Measurements from ENCODE around the gene C1orf94. TPM values are rescaled to one million over a fixed set of nuclear protein-coding genes. Genes with fewer than 3 reads are reported as not detected.

The C1orf94 gene
- total RNA-seq, 3 donors from 2014 or later: not detected

- DNase-seq (ENCODE audit: low spot score in 2 of 2): no peak
- intact Hi-C loops (cut with DNase I; ENCODE audit: low total_unique reads): no loop called here
- no peaks in the 10 kb centered on the region for H3K4me1 ChIP-seq
- TF ChIP-seq CTCF (IDR thresholded peaks at IDR 0.05) (no peak), POLR2AphosphoS5 (IDR thresholded peaks at IDR 0.05) (no peak), POLR2A (IDR thresholded peaks at IDR 0.05) (no peak)
- peaks cover 0 to 16% of the 10 kb centered on the region in 2 donors for H3K27me3 ChIP-seq
- H3K36me3 ChIP-seq: no peaks in the 10 kb centered on the region
- H3K9me3 ChIP-seq: peaks cover 0 to 2% of the 10 kb centered on the region in 2 donors
- no peak overlapping the region for H3K4me3 ChIP-seq
- no peak overlapping the region for H3K27ac ChIP-seq
Observed at GRCh38 chr1:34245967-34246366, 69.3 kb downstream of the C1orf94 start.

GRCh38 chr1:34250342-34250741 is 73.6 kb downstream of the C1orf94 start:
- intact Hi-C loops (cut with DNase I; ENCODE audit: low total_unique reads): no loop called here

GRCh38 chr1:34262023-34262853 is 85.5 kb downstream of the C1orf94 start:
- no peak for DNase-seq (ENCODE audit: low spot score in 2 of 2)
- H3K4me3 ChIP-seq: no peak overlapping the region
- no peaks in the 10 kb centered on the region for H3K36me3 ChIP-seq
- no peaks in the 10 kb centered on the region for H3K4me1 ChIP-seq
- H3K27me3 ChIP-seq: peaks cover 0 to 31% of the 10 kb centered on the region in 2 donors
- intact Hi-C loops (cut with DNase I; ENCODE audit: low total_unique reads): no loop called here
- no peak for TF ChIP-seq POLR2AphosphoS5 (IDR thresholded peaks at IDR 0.05)
- TF ChIP-seq POLR2A (IDR thresholded peaks at IDR 0.05): no peak
- TF ChIP-seq CTCF (IDR thresholded peaks at IDR 0.05): no peak
- no peaks in the 10 kb centered on the region for H3K9me3 ChIP-seq
- H3K27ac ChIP-seq: no peak overlapping the region

More at GRCh38 chr1:34250342-34250741, 73.6 kb downstream of the C1orf94 start:
- no peak for DNase-seq (ENCODE audit: low spot score in 2 of 2)
- H3K27ac ChIP-seq: no peak overlapping the region
- no peaks in the 10 kb centered on the region for H3K36me3 ChIP-seq
- H3K4me1 ChIP-seq: no peaks in the 10 kb centered on the region
- no peak overlapping the region for H3K4me3 ChIP-seq
- H3K27me3 ChIP-seq: peaks cover 0 to 13% of the 10 kb centered on the region in 2 donors
- no peaks in the 10 kb centered on the region for H3K9me3 ChIP-seq
- TF ChIP-seq POLR2AphosphoS5 (IDR thresholded peaks at IDR 0.05): no peak
- no peak for TF ChIP-seq CTCF (IDR thresholded peaks at IDR 0.05)
- TF ChIP-seq POLR2A (IDR thresholded peaks at IDR 0.05): no peak

GRCh38 chr1:34262921-34263320 is 86.2 kb downstream of the C1orf94 start:
- intact Hi-C loops (cut with DNase I; ENCODE audit: low total_unique reads): no loop called here
- no peaks in the 10 kb centered on the region for H3K36me3 ChIP-seq
- H3K9me3 ChIP-seq: no peaks in the 10 kb centered on the region
- H3K4me3 ChIP-seq: no peak overlapping the region
- no peaks in the 10 kb centered on the region for H3K4me1 ChIP-seq
- DNase-seq (ENCODE audit: low spot score in 2 of 2): no peak
- H3K27me3 ChIP-seq: peaks cover 0 to 35% of the 10 kb centered on the region in 2 donors
- TF ChIP-seq CTCF (IDR thresholded peaks at IDR 0.05) (no peak), POLR2AphosphoS5 (IDR thresholded peaks at IDR 0.05) (no peak), POLR2A (IDR thresholded peaks at IDR 0.05) (no peak)
- no peak overlapping the region for H3K27ac ChIP-seq

GRCh38 chr1:34263406-34263805 is 86.7 kb downstream of the C1orf94 start:
- Histone ChIP-seq H3K4me3 (no peak overlapping the region), H3K27ac (no peak overlapping the region), H3K4me1 (no peaks in the 10 kb centered on the region), H3K9me3 (no peaks in the 10 kb centered on the region), H3K36me3 (no peaks in the 10 kb centered on the region), H3K27me3 (peaks cover 0 to 35% of the 10 kb centered on the region in 2 donors)
- TF ChIP-seq POLR2AphosphoS5 (IDR thresholded peaks at IDR 0.05) (no peak), CTCF (IDR thresholded peaks at IDR 0.05) (no peak), POLR2A (IDR thresholded peaks at IDR 0.05) (no peak)
- intact Hi-C loops (cut with DNase I; ENCODE audit: low total_unique reads): no loop called here
- DNase-seq (ENCODE audit: low spot score in 2 of 2): no peak
